Esophagus squamous epithelium (tissue), 5 donors: Measurements from ENCODE around the gene STEAP3. TPM values are rescaled to one million over a fixed set of nuclear protein-coding genes. Genes with fewer than 3 reads are reported as not detected.

Experiments used
- DNase-seq: peaks from one replicate; lab custom pipeline; 2025; lab: John Stamatoyannopoulos, UW
- H3K27ac ChIP-seq, 4 donors: fragments of 200-600 bp; sonication (generic); one replicate each; pipeline ENCODE4 v1.5.1; 2016 to 2019; ENCODE audit warnings: mild to moderate bottlenecking in 1 of 4
- H3K27me3 ChIP-seq, 4 donors: fragments of 200-600 bp; sonication (generic); 1 replicate in 3 of 4; 2 replicates in 1 of 4; pipeline versions ENCODE4 v1.5.1 to v1.6.0; 2017 to 2021; ENCODE audit warnings: antibody characterized with exemption in 1 of 4
- H3K36me3 ChIP-seq, 3 donors: fragments of 200-600 bp; sonication (generic); one replicate each; pipeline ENCODE4 v1.5.1; 2016 to 2019
- H3K4me1 ChIP-seq, 3 donors: fragments of 200-600 bp; sonication (generic); one replicate each; pipeline ENCODE4 v1.5.1; 2017 to 2019
- H3K4me3 ChIP-seq, 4 donors: fragments of 200-600 bp; sonication (generic); 1 replicate in 3 of 4; 2 replicates in 1 of 4; pipeline ENCODE4 v1.5.1; 2016 to 2019; ENCODE audit warnings: mild to moderate bottlenecking in 2 of 4, moderate library complexity in 1 of 4
- H3K9me3 ChIP-seq, 3 donors: fragments of 200-600 bp; sonication (generic); one replicate each; pipeline ENCODE4 v1.5.1; 2016 to 2019
- POLR2A ChIP-seq, 4 donors: fragments of 450-650 bp; IDR thresholded peaks; one replicate each; pipeline ENCODE4 v1.6.1; 2017; ENCODE audit warnings: antibody characterized with exemption in 4 of 4, mild to moderate bottlenecking in 4 of 4, moderate library complexity in 3 of 4
- WGBS, 2 donors: methylation state at CpG; one replicate each; pipeline ENCODE4 v1.1.5; 2018; 5-methylcytosine and 5-hydroxymethylcytosine counted together
- intact Hi-C: fragments of 100-400 bp; cut with DNase I; formaldehyde crosslinking; loops from one replicate; pipeline ENCODE4 v1.15.0; 2022
- total RNA-seq, 4 donors: library from RNA; depleted of rRNA; stranded (reverse); fragments of >200 nt; gene quantifications; one replicate each; pipeline ENCODE4 v1.1.0, GENCODE V29; 2016
- TF ChIP-seq, protein P1 (sequence below), 6 experiments: fragments of 450-650 bp in 4 of 6; fragments of 200-600 bp in 2 of 6; sonication (generic) in 2 of 6; IDR thresholded peaks; one replicate each; pipeline ENCODE4 v1.5.1; 2016 to 2019; ENCODE audit warnings: antibody characterized with exemption in 6 of 6, mild to moderate bottlenecking in 4 of 6, moderate library complexity in 4 of 6
- donor health status: DM: yes; HTN: yes; CAD: no.

The STEAP3 gene
- total RNA-seq, 4 donors from 2014 or later = 18.1 to 28.8 (median 25.7) TPM

DNA sequence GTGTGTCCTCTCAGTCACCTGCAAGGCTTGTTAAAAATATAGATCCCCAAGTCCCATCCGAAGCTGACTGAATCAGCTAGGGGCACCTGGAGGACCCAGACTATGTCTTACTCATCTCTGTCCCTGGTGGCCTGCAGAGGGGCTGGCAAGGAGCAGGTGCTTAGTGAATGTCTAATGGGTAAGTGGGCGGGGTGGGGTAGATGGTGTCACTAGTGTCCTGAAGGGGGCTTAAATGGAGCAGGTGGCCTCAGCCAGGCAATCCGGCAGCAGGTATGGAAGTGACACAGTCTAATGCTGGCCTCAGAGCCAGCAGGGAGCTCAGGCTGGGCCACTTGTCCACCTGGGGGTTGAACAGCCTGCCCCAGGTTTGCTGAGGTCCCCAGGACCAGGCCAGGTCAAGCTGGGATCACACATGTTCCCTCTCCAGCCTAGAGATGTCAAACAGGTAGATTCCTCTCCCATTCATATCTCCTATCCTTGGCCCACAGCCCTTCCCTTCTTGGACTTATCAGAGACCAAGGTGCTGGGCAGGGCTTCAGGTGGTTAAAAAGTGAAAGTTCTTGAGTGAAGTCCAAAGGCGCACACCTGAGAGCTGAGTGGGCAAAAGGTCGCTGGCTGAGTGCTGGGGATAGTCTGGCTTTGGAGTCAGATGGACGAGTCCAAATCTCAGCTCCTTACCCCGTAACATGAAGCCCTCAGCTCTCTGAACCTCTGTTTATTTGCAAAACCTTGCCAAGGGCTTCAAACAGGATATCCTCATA, 1.7 kb downstream of the STEAP3 start:
- TF ChIP-seq POLR2A (IDR thresholded peaks at IDR 0.05) = no peak
- TF ChIP-seq, protein P1, sequence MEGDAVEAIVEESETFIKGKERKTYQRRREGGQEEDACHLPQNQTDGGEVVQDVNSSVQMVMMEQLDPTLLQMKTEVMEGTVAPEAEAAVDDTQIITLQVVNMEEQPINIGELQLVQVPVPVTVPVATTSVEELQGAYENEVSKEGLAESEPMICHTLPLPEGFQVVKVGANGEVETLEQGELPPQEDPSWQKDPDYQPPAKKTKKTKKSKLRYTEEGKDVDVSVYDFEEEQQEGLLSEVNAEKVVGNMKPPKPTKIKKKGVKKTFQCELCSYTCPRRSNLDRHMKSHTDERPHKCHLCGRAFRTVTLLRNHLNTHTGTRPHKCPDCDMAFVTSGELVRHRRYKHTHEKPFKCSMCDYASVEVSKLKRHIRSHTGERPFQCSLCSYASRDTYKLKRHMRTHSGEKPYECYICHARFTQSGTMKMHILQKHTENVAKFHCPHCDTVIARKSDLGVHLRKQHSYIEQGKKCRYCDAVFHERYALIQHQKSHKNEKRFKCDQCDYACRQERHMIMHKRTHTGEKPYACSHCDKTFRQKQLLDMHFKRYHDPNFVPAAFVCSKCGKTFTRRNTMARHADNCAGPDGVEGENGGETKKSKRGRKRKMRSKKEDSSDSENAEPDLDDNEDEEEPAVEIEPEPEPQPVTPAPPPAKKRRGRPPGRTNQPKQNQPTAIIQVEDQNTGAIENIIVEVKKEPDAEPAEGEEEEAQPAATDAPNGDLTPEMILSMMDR (IDR thresholded peaks at IDR 0.05) = peak in 1 of 6 experiments; percentile 4
- H3K36me3 ChIP-seq = peaks cover 0 to 7% (median 0%) of the 10 kb centered on the region in 3 donors
- intact Hi-C loops = no loop called here
- no peak overlapping the region for H3K4me3 ChIP-seq
- no peaks in the 10 kb centered on the region for H3K9me3 ChIP-seq
- WGBS, 2 donors = 84 to 89% methylated on average over 6 of the region's 7 CpGs
- DNase-seq = no peak
- H3K27me3 ChIP-seq = peaks cover 0 to 10% (median 0%) of the 10 kb centered on the region in 4 donors
- no peak overlapping the region for H3K27ac ChIP-seq
- H3K4me1 ChIP-seq = peaks cover 14 to 34% (median 14%) of the 10 kb centered on the region in 3 donors

DNA sequence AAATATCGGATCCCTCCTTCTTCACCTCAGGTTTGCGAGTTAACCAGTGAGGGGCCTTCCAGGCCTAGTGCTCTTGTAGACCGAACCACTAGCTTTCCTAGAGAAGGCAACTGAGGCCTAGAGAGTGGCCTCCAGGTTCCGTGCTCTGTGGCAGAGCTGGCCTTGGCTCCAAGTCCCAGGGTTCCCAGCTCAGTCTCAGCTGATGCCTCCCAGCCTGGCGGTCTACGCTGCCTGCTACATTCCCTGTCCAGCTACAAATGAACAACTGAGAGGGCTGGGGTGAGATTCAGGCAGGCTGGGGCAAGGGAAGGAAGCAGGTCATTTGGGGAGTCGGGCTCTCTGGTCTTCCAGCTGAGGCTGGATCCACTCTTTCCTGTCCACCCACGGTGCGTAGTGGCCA, 2.3 kb downstream of the STEAP3 start:
- H3K4me1 ChIP-seq = peaks cover 14 to 34% (median 14%) of the 10 kb centered on the region in 3 donors
- no peak overlapping the region for H3K4me3 ChIP-seq
- 79 to 89% methylated on average over 2 to 5 of the region's 9 CpGs for WGBS, 2 donors
- H3K27me3 ChIP-seq = peaks cover 0 to 10% (median 0%) of the 10 kb centered on the region in 4 donors
- no peak overlapping the region for H3K27ac ChIP-seq
- H3K36me3 ChIP-seq = peaks cover 0 to 7% (median 0%) of the 10 kb centered on the region in 3 donors
- intact Hi-C loops = no loop called here
- no peak for DNase-seq
- TF ChIP-seq, protein P1 (IDR thresholded peaks at IDR 0.05) = no peak
- no peak for TF ChIP-seq POLR2A (IDR thresholded peaks at IDR 0.05)
- no peaks in the 10 kb centered on the region for H3K9me3 ChIP-seq

DNA sequence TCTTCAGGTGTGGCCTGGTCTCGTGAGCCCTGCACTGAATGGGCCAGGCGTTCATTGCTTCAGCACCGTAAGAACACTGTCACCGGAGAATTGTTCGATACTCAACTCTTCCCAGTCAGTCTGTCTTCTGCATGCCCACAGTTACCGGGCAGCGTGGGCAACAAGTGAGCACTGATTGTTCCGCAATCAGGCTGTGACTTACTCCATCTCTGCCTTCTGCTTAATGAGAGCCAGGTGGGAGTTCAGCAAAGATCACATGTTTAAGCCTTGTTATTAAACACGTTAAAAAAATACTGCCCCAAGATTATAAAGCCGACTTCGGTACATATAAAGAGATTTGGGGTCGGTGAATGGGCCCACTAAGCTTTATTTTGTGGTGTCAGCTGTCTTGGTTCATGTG, 3.7 kb downstream of the STEAP3 start:
- no peak overlapping the region for H3K27ac ChIP-seq
- H3K27me3 ChIP-seq = peaks cover 0 to 10% (median 0%) of the 10 kb centered on the region in 4 donors
- peaks cover 14 to 34% (median 14%) of the 10 kb centered on the region in 3 donors for H3K4me1 ChIP-seq
- TF ChIP-seq, protein P1 (IDR thresholded peaks at IDR 0.05) = no peak
- TF ChIP-seq POLR2A (IDR thresholded peaks at IDR 0.05) = no peak
- 92 to 94% methylated on average over 12 of the region's 12 CpGs for WGBS, 2 donors
- H3K9me3 ChIP-seq = no peaks in the 10 kb centered on the region
- no peak for DNase-seq
- H3K36me3 ChIP-seq = peaks cover 0 to 7% (median 0%) of the 10 kb centered on the region in 3 donors
- H3K4me3 ChIP-seq = no peak overlapping the region
- intact Hi-C loops = no loop called here

DNA sequence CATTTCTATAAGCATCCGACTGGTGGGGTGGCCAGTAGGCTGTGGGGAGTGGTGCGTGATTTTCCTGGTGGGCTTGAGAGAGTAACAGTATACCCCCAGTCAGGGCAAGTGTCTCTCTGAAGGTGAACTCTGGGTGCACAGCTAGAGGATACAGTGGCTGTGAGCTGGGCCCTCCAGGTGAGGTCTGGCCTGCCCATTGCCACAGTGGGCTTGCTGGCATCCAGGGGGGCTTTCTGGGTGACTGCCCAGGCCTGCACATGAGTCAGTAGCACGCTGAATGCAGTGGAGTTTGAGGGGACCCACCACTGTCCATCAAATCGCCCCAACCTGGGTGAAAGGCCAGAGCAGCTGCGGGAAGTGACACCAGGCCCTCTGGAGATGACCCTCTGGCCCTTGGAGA, 4.5 kb downstream of the STEAP3 start:
- no peak for DNase-seq
- WGBS, 2 donors = 100% methylated on average over 2 of the region's 5 CpGs; no CpG with 5 or more reads in 1 of the 2 donors
- Histone ChIP-seq H3K9me3 (no peaks in the 10 kb centered on the region), H3K4me3 (no peak overlapping the region), H3K36me3 (peaks cover 0 to 7% (median 0%) of the 10 kb centered on the region in 3 donors), H3K4me1 (peaks cover 11 to 26% (median 12%) of the 10 kb centered on the region in 3 donors), H3K27ac (no peak overlapping the region), H3K27me3 (peaks cover 0 to 10% (median 0%) of the 10 kb centered on the region in 4 donors)
- intact Hi-C loops = no loop called here
- TF ChIP-seq, protein P1 (IDR thresholded peaks at IDR 0.05) = no peak
- TF ChIP-seq POLR2A (IDR thresholded peaks at IDR 0.05) = no peak

DNA sequence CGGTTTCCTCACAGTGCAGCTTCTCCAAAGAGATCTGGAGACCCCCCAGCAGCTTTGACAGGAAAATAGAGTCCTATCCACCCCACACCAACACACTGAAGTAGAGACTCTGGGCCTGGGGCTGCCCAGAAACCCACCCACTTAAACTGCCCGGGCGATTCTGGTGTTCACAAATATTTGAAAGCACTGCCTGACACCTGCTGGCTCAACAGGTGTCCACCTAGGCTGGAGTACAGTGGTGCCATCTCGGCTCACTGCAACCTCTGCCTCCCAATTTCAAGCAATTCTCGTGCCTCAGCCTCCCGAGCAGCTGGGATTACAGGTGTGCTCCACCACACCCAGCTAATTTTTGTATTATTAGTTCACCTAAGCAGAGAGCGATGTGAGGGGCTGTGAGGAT, 5.3 kb downstream of the STEAP3 start:
- H3K9me3 ChIP-seq = no peaks in the 10 kb centered on the region
- H3K4me1 ChIP-seq = peaks cover 8 to 25% (median 10%) of the 10 kb centered on the region in 3 donors
- WGBS, 2 donors = 100% methylated on average over 2 to 4 of the region's 7 CpGs
- H3K27me3 ChIP-seq = peaks cover 0 to 6% (median 0%) of the 10 kb centered on the region in 4 donors
- intact Hi-C loops = no loop called here
- H3K4me3 ChIP-seq = no peak overlapping the region
- no peak for DNase-seq
- no peak overlapping the region for H3K27ac ChIP-seq
- H3K36me3 ChIP-seq = peaks cover 0 to 7% (median 0%) of the 10 kb centered on the region in 3 donors
- TF ChIP-seq POLR2A (IDR thresholded peaks at IDR 0.05) = no peak
- TF ChIP-seq, protein P1 (IDR thresholded peaks at IDR 0.05) = no peak
